ENCODE measurements around the gene FABP1. TPM values are rescaled to one million over a fixed set of nuclear protein-coding genes. Genes with fewer than 3 reads are reported as not detected.

Gene FABP1
- polyA plus RNA-seq, 1 of the 3 experiments (the other 2 are of a cell fraction), result not detected

DNA sequence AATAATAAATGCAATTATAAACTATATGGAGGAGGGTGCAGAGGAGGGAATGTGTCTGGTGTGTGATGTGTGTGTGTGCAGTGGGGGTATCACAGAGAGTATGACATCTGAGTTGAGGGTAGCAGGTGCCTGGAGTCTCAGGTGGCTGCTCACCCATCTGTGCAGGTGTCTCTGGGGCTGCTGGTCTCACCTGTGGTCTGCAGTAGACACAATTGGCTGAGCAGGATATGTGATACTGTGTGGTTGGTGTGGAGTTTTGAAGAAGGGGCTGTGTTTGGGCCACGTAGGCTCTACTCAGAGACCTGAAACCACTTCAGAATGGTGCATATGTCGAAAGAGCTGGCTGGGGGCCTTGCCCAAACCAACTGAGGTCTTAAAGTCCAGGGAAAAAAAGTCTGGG lies 17.0 kb downstream of the FABP1 start:
- no peak for DNase-seq
- H3K4me3 ChIP-seq (ENCODE audit: low read depth in 2 of 2, low read length in 1 of 2), result no peak overlapping the region
- no peaks in the 10 kb centered on the region for H3K9me2 ChIP-seq
- H3F3A ChIP-seq (replicated peaks; ENCODE audit: insufficient read depth), result no peaks in the 10 kb centered on the region
- H3K36me3 ChIP-seq (replicated peaks in 1 of 2; ENCODE audit: control insufficient read depth in 1 of 2, insufficient read depth in 2 of 2, low read length in 1 of 2), result no peaks in the 10 kb centered on the region
- H4K20me1 ChIP-seq (ENCODE audit: insufficient read depth), result no peaks in the 10 kb centered on the region
- 22% methylated on average over 2 of the region's 2 CpGs for WGBS (ENCODE audit: low lambda C conversion rate)
- no peak overlapping the region for H3K4me2 ChIP-seq
- H3K9me3 ChIP-seq, result no peaks in the 10 kb centered on the region
- TF ChIP-seq FOXM1 (IDR thresholded peaks at IDR 0.05; ENCODE audit: low read depth) (no peak), RCOR1 (IDR thresholded peaks at IDR 0.05; ENCODE audit: low read length) (no peak), GATA2 (CRISPR knock-in tag; IDR thresholded peaks at IDR 0.05) (no peak), CHD2 (IDR thresholded peaks at IDR 0.05; ENCODE audit: low read length, partially characterized antibody) (no peak), NFIC (IDR thresholded peaks at IDR 0.05; ENCODE audit: borderline replicate concordance) (no peak), FOXJ3 (CRISPR knock-in tag; IDR thresholded peaks at IDR 0.05) (no peak), GABPA (IDR thresholded peaks at IDR 0.05; ENCODE audit: low read depth) (no peak), ELF1 (IDR thresholded peaks at IDR 0.05) (no peak), RAD21 (IDR thresholded peaks at IDR 0.05; ENCODE audit: low read length) (no peak), SMC3 (IDR thresholded peaks at IDR 0.05; ENCODE audit: low read depth, low read length) (no peak)
- TF ChIP-seq, protein P1, sequence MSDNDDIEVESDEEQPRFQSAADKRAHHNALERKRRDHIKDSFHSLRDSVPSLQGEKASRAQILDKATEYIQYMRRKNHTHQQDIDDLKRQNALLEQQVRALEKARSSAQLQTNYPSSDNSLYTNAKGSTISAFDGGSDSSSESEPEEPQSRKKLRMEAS (IDR thresholded peaks at IDR 0.05; ENCODE audit: low read depth), result no peak
- TF ChIP-seq, protein P2, sequence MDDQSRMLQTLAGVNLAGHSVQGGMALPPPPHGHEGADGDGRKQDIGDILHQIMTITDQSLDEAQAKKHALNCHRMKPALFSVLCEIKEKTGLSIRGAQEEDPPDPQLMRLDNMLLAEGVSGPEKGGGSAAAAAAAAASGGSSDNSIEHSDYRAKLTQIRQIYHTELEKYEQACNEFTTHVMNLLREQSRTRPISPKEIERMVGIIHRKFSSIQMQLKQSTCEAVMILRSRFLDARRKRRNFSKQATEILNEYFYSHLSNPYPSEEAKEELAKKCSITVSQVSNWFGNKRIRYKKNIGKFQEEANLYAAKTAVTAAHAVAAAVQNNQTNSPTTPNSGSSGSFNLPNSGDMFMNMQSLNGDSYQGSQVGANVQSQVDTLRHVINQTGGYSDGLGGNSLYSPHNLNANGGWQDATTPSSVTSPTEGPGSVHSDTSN (IDR thresholded peaks at IDR 0.05), result no peak
- TF ChIP-seq, protein P3, sequence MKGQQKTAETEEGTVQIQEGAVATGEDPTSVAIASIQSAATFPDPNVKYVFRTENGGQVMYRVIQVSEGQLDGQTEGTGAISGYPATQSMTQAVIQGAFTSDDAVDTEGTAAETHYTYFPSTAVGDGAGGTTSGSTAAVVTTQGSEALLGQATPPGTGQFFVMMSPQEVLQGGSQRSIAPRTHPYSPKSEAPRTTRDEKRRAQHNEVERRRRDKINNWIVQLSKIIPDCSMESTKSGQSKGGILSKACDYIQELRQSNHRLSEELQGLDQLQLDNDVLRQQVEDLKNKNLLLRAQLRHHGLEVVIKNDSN (IDR thresholded peaks at IDR 0.05; ENCODE audit: borderline replicate concordance, low read depth), result no peak
- H3K79me2 ChIP-seq (ENCODE audit: insufficient read depth), result no peaks in the 10 kb centered on the region
- H3K4me1 ChIP-seq (ENCODE audit: control insufficient read depth in 1 of 2, insufficient read depth in 2 of 2, low read depth in 1 of 2, low read length in 1 of 2), result no peaks in the 10 kb centered on the region; a peak in 1 of 4 replicates
- no peak overlapping the region for H3K27ac ChIP-seq (ENCODE audit: low read depth in 2 of 2, low read length in 1 of 2)
- ChIA-PET CTCF (interaction anchor here (0.6 kb wide), 1 partner anchor 51 kb away, joined by 3 read pairs; no protein-coding TSS in a partner anchor), POLR2A (no interaction called here)
- H2AFZ ChIP-seq (ENCODE audit: low read depth), result no peak overlapping the region
- no peaks in the 10 kb centered on the region for H3K27me3 ChIP-seq (ENCODE audit: insufficient read depth)
- no peak overlapping the region for H3K9ac ChIP-seq

DNA sequence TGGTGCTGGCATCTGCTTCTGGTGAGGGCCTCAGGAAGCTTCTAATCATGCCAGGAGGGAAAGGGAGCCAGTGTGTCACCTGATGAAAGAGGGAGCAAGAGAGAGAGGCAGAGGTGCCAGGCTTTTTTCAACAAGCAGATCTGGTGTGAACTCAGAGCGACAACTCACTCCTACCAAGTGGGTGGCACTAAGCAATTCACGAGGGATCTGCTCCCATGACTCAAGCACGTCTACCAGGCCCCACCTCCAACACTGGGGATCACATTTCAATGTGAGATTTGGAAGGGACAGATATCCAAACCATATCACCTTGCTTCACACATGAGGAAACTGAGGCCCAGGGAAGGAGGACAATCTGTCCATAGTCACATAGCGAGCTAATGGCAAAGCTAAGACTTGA lies 19.1 kb downstream of the FABP1 start:
- Histone ChIP-seq H3K27ac (ENCODE audit: low read depth in 2 of 2, low read length in 1 of 2) (no peak overlapping the region), H2AFZ (ENCODE audit: low read depth) (no peak overlapping the region), H3K4me3 (ENCODE audit: low read depth in 2 of 2, low read length in 1 of 2) (no peak overlapping the region), H3K79me2 (ENCODE audit: insufficient read depth) (no peaks in the 10 kb centered on the region), H4K20me1 (ENCODE audit: insufficient read depth) (no peaks in the 10 kb centered on the region), H3K9me2 (no peaks in the 10 kb centered on the region), H3K9me3 (no peaks in the 10 kb centered on the region), H3K4me2 (no peak overlapping the region), H3K4me1 (ENCODE audit: control insufficient read depth in 1 of 2, insufficient read depth in 2 of 2, low read depth in 1 of 2, low read length in 1 of 2) (no peaks in the 10 kb centered on the region), H3K27me3 (ENCODE audit: insufficient read depth) (no peaks in the 10 kb centered on the region), H3F3A (replicated peaks; ENCODE audit: insufficient read depth) (no peaks in the 10 kb centered on the region), H3K9ac (no peak overlapping the region), H3K36me3 (replicated peaks in 1 of 2; ENCODE audit: control insufficient read depth in 1 of 2, insufficient read depth in 2 of 2, low read length in 1 of 2) (no peaks in the 10 kb centered on the region)
- DNase-seq, result no peak
- 48% methylated on average over 4 of the region's 4 CpGs for WGBS (ENCODE audit: low lambda C conversion rate)
- CTCF ChIA-PET, result interaction anchor here (1.2 to 1.6 kb wide), 2 partner anchors 8 to 10 kb away, joined by 3 to 4 read pairs; no protein-coding TSS in a partner anchor
- POLR2A ChIA-PET, result no interaction called here
- TF ChIP-seq, protein P1 (IDR thresholded peaks at IDR 0.05; ENCODE audit: low read depth), result no peak
- TF ChIP-seq TAF1 (IDR thresholded peaks at IDR 0.05; ENCODE audit: borderline replicate concordance, low read depth, low read length) (no peak), NFIC (IDR thresholded peaks at IDR 0.05; ENCODE audit: borderline replicate concordance) (no peak), YY1 (IDR thresholded peaks at IDR 0.05; ENCODE audit: low read depth) (no peak)
- TF ChIP-seq, protein P4, sequence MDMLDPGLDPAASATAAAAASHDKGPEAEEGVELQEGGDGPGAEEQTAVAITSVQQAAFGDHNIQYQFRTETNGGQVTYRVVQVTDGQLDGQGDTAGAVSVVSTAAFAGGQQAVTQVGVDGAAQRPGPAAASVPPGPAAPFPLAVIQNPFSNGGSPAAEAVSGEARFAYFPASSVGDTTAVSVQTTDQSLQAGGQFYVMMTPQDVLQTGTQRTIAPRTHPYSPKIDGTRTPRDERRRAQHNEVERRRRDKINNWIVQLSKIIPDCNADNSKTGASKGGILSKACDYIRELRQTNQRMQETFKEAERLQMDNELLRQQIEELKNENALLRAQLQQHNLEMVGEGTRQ (IDR thresholded peaks at IDR 0.05; ENCODE audit: borderline replicate concordance, low read depth, low read length), result no peak
- TF ChIP-seq, protein P5, sequence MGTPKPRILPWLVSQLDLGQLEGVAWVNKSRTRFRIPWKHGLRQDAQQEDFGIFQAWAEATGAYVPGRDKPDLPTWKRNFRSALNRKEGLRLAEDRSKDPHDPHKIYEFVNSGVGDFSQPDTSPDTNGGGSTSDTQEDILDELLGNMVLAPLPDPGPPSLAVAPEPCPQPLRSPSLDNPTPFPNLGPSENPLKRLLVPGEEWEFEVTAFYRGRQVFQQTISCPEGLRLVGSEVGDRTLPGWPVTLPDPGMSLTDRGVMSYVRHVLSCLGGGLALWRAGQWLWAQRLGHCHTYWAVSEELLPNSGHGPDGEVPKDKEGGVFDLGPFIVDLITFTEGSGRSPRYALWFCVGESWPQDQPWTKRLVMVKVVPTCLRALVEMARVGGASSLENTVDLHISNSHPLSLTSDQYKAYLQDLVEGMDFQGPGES (IDR thresholded peaks at IDR 0.05; ENCODE audit: low read depth, low read length), result no peak

All from SK-N-SH (cell line).